ENCODE results near the gene POP5. TPM values are rescaled to one million over a fixed set of nuclear protein-coding genes. Genes with fewer than 3 reads are reported as not detected.
"Not testable (repeated sequence)": the region's sequence is repeated elsewhere in the genome, so short reads cannot be mapped to it uniquely, and the experiment has no call there.

The POP5 gene, protein sequence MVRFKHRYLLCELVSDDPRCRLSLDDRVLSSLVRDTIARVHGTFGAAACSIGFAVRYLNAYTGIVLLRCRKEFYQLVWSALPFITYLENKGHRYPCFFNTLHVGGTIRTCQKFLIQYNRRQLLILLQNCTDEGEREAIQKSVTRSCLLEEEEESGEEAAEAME
- 10 to 100 TPM; 60.8 to 64.7 TPM for total RNA-seq

GRCh38 chr12:120580787-120581723 is at the start of gene POP5:
Gene POP5 (minus strand): TSS chr12:120581402. CDS start chr12:120581362, 40 bp downstream.
- H3K4me1 Mint-ChIP-seq, result peaks cover 43% of the 10 kb centered on the region
- H3K36me3 Mint-ChIP-seq (ENCODE audit: low read depth), result peaks cover 29% of the 10 kb centered on the region
- DNase-seq, result peak; percentile 97
- ChIA-PET POLR2A (interaction anchor here (0.6 to 1.5 kb wide), 5 partner anchors 10 to 1445 kb away, joined by 4 to 6 read pairs (median 4); partner anchors contain the start of gene RNU4-1), CTCF (interaction anchor here (0.6 to 3.3 kb wide), 8 partner anchors 9 to 398 kb away, joined by 3 to 35 read pairs (median 6); partner anchors contain the start of genes HNF1A and SRSF9)
- H3K4me3 Mint-ChIP-seq, result peak within 1 kb of the TSS; percentile 98
- no peaks in the 10 kb centered on the region for H3K9me3 Mint-ChIP-seq
- peak within 1 kb of the TSS; percentile 93 for H3K27ac Mint-ChIP-seq
- peaks cover 21% of the 10 kb centered on the region for H3K27me3 Mint-ChIP-seq

- Mint-ChIP-seq H3K27me3 (peaks cover 21% of the 10 kb centered on the region), H3K4me1 (no peaks in the 10 kb centered on the region), H3K36me3 (ENCODE audit: low read depth) (no peaks in the 10 kb centered on the region), H3K27ac (no peak overlapping the region), H3K4me3 (no peak overlapping the region), H3K9me3 (no peaks in the 10 kb centered on the region)
- CTCF ChIA-PET, result interaction anchor here (0.6 to 1.5 kb wide), 3 partner anchors 18 to 90 kb away, joined by 3 to 6 read pairs (median 3); no protein-coding TSS in a partner anchor
- POLR2A ChIA-PET, result no interaction called here
- DNase-seq, result no peak
These were observed 49.1 kb upstream of the POP5 start for GRCh38 chr12:120630104-120630892.

GRCh38 chr12:120628919-120629318 is 47.7 kb upstream of the POP5 start:
- no peak for DNase-seq
- POLR2A ChIA-PET, result no interaction called here
- CTCF ChIA-PET, result interaction anchor here (1.5 kb wide), 1 partner anchor 19 kb away, joined by 6 read pairs; no protein-coding TSS in a partner anchor
- Mint-ChIP-seq H3K4me1 (no peaks in the 10 kb centered on the region), H3K9me3 (no peaks in the 10 kb centered on the region), H3K27ac (no peak overlapping the region), H3K36me3 (ENCODE audit: low read depth) (no peaks in the 10 kb centered on the region), H3K4me3 (no peak overlapping the region), H3K27me3 (peaks cover 17% of the 10 kb centered on the region)

DNA sequence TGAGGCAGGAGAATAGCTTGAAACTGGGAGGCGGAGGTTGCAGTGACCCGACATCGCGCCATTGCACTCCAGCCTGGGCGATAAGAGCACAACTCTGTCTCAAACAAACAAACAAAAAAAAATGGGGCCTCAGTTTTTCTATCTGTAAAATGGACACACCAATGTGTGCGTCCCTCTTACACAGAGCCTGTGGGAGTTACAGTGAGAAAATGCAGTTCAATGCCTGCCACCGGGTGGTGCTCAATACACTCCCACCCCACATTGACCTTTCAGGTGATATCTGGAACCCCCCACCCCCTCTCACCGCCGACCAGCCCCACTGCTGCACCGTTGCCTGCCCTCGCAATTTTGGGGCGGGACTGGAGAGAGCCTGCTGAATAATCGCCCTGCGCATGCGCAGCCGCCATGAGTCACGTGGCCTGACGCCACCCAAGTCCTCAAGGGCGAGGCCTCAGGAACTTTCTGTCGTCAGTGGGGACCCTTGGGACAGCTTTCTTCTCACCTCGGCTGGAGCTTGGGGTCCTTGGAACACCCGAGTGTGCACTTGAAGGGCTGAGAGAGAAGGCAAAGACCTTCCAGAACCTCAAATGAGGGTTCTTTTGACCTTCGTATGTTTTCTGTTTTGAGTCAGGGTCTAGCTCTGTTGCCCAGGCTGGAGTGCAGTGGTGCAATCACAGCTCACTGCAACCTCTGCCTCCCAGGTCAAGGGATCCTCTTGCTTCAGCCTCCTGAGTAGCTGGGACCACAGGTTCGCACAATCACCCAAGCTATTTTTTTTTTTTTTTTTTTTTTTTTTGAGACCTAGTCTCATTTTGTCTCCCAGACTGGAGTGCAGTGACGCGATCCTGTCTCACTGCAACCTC is 44.6 kb upstream of the POP5 start:
- DNase-seq, result peak; percentile 26
- H3K27ac Mint-ChIP-seq, result no peak overlapping the region
- H3K9me3 Mint-ChIP-seq, result no peaks in the 10 kb centered on the region
- no peaks in the 10 kb centered on the region for H3K4me1 Mint-ChIP-seq
- ChIA-PET POLR2A (no interaction called here), CTCF (interaction anchor here (0.6 to 1.0 kb wide), 4 partner anchors 23 to 1022 kb away, joined by 3 to 4 read pairs (median 3); no protein-coding TSS in a partner anchor)
- peaks cover 10% of the 10 kb centered on the region for H3K27me3 Mint-ChIP-seq
- H3K36me3 Mint-ChIP-seq (ENCODE audit: low read depth), result no peaks in the 10 kb centered on the region
- H3K4me3 Mint-ChIP-seq, result no peak overlapping the region

DNA sequence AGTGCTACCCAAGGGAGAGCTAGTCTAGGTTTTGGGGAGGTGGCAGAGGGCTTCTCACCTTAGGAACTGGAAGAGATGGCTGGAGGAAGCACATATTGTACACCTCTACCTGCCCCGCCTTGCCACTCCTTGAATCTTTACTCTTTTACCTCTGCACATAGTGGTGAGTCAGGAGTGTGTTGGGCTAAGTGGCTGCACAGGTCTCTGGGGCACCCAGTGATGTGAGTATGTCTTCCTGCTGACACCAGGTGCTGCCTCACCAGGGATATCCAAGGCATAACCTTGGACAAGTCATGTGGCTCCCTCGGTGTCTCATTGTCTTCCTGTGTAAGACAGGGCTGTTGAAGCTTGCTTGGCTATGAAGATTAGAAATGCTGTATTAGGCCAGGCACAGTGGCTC is 39.4 kb upstream of the POP5 start:
- ChIA-PET CTCF (interaction anchor here (1.0 kb wide), 1 partner anchor 15 kb away, joined by 4 read pairs; no protein-coding TSS in a partner anchor), POLR2A (no interaction called here)
- H3K4me1 Mint-ChIP-seq, result no peaks in the 10 kb centered on the region

DNA sequence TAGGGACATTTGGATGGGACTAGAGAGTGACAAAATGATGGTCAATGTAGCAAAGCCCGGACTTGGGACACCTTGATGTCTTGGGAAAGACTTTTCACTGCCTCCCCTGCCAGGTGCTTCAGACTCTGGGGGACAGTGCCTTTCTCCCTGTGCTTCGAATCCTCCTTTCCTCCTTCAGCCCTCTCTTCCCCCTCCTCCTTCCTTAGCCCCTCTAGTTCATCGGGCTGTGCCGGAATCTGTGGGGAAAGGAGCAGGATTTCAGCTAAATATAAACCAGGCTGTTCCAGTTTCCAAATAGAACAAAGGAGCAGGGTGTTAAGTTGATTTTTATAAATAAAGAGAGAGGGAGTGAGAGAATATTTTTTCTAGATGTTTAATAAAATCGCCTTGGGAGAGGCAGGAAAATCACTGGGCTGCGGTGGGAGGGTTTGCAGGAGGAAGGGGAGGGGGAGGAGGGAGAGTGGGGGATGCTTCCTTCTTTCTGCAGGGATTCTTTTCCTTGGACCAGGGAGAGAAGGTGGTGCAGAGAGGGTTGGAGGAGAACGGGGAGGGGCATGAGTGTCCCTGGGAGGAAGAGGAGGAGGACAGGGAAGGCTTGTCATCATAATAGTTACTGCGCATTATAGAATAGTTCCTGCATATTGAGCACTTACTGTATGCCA is 37.9 kb upstream of the POP5 start:
- no peak overlapping the region for H3K4me3 Mint-ChIP-seq
- H3K4me1 Mint-ChIP-seq, result no peaks in the 10 kb centered on the region
- CTCF ChIA-PET, result interaction anchor here (0.6 to 1.0 kb wide), 2 partner anchors 45 to 266 kb away, joined by 3 to 4 read pairs; no protein-coding TSS in a partner anchor

More for the DNA sequence above, 39.4 kb upstream of the POP5 start:
- Mint-ChIP-seq H3K4me3 (no peak overlapping the region), H3K36me3 (ENCODE audit: low read depth) (no peaks in the 10 kb centered on the region), H3K9me3 (no peaks in the 10 kb centered on the region), H3K27ac (no peak overlapping the region), H3K27me3 (peaks cover 19% of the 10 kb centered on the region)
- no peak for DNase-seq

GRCh38 chr12:120617767-120618166 is 36.6 kb upstream of the POP5 start:
- H3K9me3 Mint-ChIP-seq; CTCF ChIA-PET; H3K36me3 Mint-ChIP-seq (ENCODE audit: low read depth); H3K4me1 Mint-ChIP-seq; H3K4me3 Mint-ChIP-seq; POLR2A ChIA-PET; DNase-seq; H3K27ac Mint-ChIP-seq: not testable (repeated sequence)
- H3K27me3 Mint-ChIP-seq, result peaks cover 27% of the 10 kb centered on the region

More for the DNA sequence above, 37.9 kb upstream of the POP5 start:
- Mint-ChIP-seq H3K9me3 (no peaks in the 10 kb centered on the region), H3K27me3 (peaks cover 23% of the 10 kb centered on the region), H3K36me3 (ENCODE audit: low read depth) (no peaks in the 10 kb centered on the region), H3K27ac (no peak overlapping the region)
- POLR2A ChIA-PET, result no interaction called here
- no peak for DNase-seq

GRCh38 chr12:120617193-120617592 is 36.0 kb upstream of the POP5 start:
- CTCF ChIA-PET, POLR2A ChIA-PET, H3K9me3 Mint-ChIP-seq: not testable (repeated sequence)

DNA sequence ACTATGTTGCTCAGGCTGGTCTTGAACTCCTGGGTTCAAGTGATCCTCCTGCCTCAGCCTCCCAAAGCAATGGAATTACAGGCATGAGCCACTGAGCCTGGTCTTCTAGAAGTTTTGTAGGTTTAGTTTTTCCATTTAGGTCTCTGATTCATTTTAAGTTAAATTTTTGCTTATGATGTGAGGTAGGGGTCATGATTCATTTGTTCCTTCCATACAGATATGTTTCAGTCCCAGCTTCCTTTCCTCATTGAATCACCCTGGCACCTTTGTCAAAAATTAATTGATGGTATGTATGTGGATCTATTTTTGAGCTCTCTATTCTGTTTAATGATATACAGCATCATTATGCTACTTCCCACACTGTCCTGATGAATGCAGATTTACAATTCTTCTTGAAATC is 33.6 kb upstream of the POP5 start:
- H3K9me3 Mint-ChIP-seq, result no peaks in the 10 kb centered on the region
- H3K27me3 Mint-ChIP-seq, result peaks cover 19% of the 10 kb centered on the region
- POLR2A ChIA-PET, result no interaction called here
- no peak overlapping the region for H3K27ac Mint-ChIP-seq
- no peak overlapping the region for H3K4me3 Mint-ChIP-seq
- DNase-seq, result no peak
- no peaks in the 10 kb centered on the region for H3K4me1 Mint-ChIP-seq
- CTCF ChIA-PET, result no interaction called here
- no peaks in the 10 kb centered on the region for H3K36me3 Mint-ChIP-seq (ENCODE audit: low read depth)

More at GRCh38 chr12:120617193-120617592, 36.0 kb upstream of the POP5 start:
- H3K27ac Mint-ChIP-seq; H3K4me1 Mint-ChIP-seq; DNase-seq; H3K36me3 Mint-ChIP-seq (ENCODE audit: low read depth); H3K4me3 Mint-ChIP-seq: not testable (repeated sequence)
- H3K27me3 Mint-ChIP-seq, result peaks cover 27% of the 10 kb centered on the region

GRCh38 chr12:120611534-120611933 is 30.3 kb upstream of the POP5 start:
- POLR2A ChIA-PET, result interaction anchor here (0.7 kb wide), 1 partner anchor 29 kb away, joined by 3 read pairs; the partner anchor contains the start of gene CABP1
- not testable (repeated sequence) for H3K4me1 Mint-ChIP-seq; DNase-seq; H3K9me3 Mint-ChIP-seq; H3K36me3 Mint-ChIP-seq (ENCODE audit: low read depth); H3K27ac Mint-ChIP-seq; H3K4me3 Mint-ChIP-seq
- CTCF ChIA-PET, result interaction anchor here (0.5 kb wide), 1 partner anchor 266 kb away, joined by 3 read pairs; no protein-coding TSS in a partner anchor
- H3K27me3 Mint-ChIP-seq, result peaks cover 12% of the 10 kb centered on the region

DNA sequence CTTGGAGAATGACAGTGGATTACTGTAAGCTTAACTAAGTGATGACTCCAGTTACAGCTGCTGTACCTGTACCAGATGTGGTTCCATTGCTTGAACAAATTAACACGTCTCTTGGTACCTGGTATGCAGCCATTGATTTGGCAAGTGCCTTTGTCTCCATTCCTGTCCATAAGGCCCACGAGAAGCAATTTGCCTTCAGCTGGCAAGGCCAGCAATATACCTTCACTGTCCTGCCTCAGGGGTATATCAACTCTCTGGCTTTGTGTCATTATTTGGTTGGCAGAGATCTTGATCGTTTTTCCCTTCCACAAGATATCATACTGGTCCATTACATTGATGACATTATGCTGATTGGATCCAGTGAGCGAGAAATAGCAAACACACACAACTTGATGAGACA is 29.4 kb upstream of the POP5 start:
- H3K27ac Mint-ChIP-seq, result no peak overlapping the region
- ChIA-PET CTCF (interaction anchor here (0.7 kb wide), 1 partner anchor 21 kb away, joined by 3 read pairs; no protein-coding TSS in a partner anchor), POLR2A (no interaction called here)
- peaks cover 12% of the 10 kb centered on the region for H3K27me3 Mint-ChIP-seq
- H3K4me3 Mint-ChIP-seq, result no peak overlapping the region
- DNase-seq, result no peak
- no peaks in the 10 kb centered on the region for H3K9me3 Mint-ChIP-seq
- no peaks in the 10 kb centered on the region for H3K36me3 Mint-ChIP-seq (ENCODE audit: low read depth)
- no peaks in the 10 kb centered on the region for H3K4me1 Mint-ChIP-seq
